Stimulated activated CD4-positive, alpha-beta T cell treated with anti-CD3 and anti-CD28 coated beads, Interleukin-4, amount 100 ng/mL, for 48 hours (primary cell): ENCODE measurements around the gene LRP2BP.

ENCODE experiments used
- DNase-seq, 2 donors: peaks; one replicate each; pipeline ENCODE4 v3.0.0-alpha.2; 2020; ENCODE audit warnings: low read depth in 2 of 2

The LRP2BP gene

DNA sequence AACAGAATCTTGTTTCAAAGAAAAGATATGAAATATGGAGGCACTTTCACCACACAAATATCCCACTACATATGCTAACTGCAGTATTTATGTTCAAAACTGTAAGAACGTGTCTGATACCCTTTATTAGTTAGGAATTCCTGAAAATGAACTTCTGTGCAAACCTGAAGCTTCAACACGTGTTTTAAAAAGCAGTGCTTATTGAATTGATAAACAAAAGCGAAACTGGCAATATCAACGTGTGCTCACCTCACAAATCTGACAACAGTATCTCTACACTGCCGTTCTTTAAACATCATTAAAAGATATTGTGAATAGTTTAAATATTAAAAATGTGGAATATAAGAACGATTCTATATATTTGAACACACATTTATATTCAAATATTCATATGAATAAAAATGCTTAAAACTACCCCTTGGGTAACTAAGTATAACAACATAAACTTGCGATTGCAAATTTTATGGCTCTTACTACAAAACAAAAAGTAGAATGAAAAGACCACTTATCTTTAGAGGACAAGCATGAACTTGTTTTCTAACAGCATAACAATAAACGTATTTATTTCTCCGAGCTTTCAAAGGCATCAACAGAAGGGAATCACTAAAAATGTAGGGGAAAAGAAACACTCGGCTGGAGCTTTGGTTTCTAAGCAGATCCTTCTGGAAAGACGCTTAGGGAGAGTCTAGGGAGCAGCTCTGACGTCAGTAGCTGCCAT is at the start of gene LRP2BP:
Gene LRP2BP (minus strand): TSS at position 687 of the 718 bp plus-strand sequence. CDS start 17,738 bp downstream, outside the sequence.
- DNase-seq: no peak

DNA sequence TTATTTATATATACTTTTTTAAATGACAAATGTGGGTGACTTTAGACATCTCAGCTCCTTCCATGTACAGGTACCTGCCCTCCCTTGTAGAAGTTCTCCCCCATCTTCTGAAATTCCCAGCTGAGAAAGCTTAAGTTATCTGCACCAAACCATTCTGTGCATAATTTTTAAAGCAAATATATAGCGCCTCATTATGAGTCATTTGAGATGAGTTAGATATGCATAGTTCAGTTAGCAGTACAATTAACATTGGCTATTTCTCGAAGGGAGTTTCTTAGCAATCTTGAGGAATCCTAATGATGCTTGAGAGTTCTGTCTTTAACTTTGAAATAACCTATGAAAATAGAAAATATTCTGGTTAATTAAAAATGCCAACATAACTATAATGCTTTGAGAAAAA is 49.5 kb upstream of the LRP2BP start:
- DNase-seq: no peak

DNA sequence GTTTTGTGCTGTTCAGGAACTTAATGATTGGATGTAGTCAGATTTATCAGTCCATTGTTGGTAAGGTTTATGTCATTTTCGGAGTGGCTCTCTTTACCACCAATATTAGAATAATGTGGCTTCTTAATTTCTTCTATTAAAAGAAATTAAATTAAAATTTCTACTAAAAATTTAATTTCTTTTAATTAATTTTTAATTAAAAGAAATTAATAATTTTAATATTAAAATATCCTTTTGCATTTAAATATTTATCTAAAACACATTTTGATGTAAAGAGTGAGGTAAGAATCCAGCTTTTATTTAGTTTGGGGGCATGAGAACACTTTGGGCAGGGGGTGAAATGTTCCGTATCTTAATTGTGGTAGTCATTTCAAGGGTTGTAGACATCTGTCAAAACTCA is 45.8 kb upstream of the LRP2BP start:
- no peak for DNase-seq

DNA sequence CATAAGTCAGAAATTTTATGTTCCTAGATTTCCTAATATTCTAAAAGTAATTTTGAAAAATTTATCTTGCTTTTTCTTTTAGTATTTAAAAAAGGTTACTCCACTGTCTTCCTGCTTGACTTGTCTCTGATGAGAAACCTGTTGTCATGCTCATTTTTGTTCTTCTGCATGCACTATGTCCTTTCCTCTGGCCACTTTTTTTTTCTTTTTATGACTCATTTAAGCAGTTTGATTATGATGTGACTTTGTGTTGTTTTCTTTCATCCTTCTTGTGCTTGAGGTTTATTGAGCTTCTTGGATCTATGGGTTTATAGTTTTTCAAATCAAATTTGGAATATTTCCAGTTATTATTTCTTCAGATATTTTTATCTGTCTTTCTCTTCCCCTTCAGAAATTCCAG is 42.1 kb upstream of the LRP2BP start:
- no peak for DNase-seq

DNA sequence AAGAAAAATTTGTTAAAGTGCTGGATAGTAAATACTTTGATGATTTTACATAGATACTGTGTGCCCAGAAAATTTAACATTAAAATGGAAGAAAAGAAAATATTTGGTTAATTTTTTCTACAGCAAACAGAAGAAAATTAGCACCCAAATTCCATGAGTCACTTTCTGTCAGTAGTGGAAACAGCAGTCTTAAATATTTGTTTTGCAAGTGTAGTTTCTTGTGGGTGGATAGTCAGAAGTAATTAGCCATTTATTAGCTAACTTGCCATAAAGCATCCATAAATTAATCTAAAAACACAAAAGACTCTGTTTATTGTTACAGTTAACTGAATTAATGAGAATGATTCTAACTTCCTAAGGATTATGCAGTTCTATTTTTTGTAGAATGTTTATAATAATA is 39.7 kb upstream of the LRP2BP start:
- DNase-seq: no peak

DNA sequence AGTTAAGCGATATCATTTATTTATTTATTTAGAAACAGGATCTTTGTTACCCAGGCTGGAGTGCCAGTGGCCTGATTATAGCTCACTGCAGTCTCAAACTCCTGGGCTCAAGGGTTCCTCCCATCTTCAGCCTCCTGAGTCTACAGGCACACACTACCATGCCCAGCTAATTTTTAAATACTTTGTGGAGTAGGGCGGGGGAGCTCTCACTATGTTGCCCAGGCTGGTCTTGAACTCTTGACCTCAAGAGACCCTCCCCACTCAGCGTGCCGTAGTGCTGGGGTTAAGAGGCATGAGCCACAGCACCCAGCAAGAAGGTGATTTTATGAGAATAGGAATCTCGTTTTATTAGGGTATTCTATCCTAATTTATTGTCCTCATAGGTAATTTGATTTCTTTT is 33.9 kb upstream of the LRP2BP start:
- no peak for DNase-seq

DNA sequence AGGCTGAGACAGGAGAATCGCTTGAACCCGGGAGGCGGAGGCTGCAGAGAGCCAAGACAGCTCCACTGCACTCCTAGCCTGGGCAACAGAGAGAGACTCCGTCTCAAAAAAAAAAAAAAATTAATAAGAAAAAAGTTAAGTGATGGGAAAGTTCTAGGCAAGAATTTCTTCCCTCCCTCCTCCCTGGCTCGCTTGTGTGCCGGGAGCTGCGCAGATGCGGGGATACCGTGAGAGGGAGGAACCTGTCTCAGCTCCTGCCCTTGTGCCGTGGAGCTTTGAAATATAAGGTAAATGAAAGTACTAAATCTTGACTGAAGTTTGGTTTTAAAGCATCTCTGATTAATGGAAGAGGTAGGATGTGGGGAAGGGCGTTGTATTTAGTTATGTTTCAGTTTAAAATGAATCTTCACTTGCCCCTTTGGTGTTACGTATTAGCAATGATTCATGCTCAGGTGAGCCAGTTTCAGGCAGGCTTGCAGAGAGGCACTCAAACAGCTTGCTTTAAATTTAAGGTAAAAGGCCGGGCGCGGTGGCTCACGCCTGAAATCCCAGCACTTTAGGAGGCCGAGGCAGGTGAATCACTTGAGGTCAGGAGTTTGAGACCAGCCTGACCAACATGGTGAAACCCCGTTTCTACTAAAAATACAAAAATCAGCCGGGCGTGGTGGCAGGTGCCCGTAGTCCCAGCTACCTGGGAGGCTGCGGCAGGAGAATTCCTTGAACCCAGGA is 31.4 kb upstream of the LRP2BP start:
- DNase-seq: no peak

DNA sequence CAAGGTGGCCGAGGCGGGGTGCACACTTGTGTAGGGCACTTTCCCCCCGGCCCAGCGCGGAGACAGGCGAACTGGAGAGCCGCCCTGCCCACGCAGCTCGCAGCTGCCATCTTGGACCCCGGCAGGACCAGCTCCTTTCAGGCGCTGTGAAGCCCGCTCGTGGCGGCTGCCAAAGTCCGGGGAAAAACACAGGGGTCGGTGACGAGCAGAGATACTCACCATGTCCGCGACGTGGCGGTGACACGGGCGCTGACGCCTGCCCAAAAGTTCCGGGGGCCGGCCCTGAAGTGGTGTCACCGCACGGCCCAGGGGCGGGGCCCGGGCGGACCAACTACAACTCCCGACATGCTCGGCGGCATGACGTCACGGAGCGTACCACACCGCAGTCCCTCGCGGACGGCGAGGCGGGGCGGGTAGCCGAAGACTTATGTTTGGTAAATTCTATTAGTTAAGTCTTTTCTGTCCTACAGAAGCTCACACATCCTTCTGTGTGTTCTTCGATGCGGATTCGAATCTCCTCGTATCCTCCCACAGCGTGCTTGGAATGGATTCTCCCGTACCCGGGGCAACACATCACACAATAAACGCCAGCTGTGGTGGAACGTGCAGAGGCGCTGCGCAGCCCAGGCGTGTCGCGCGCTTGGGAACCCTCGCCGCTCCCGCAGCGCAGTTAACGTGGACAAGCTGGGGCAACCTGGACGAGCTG is 30.1 kb upstream of the LRP2BP start, which contains the start of gene UFSP2:
Gene UFSP2 (minus strand): TSS at position 318 of the 706 bp plus-strand sequence. CDS start 96 bp downstream, at position 222.
- DNase-seq: peak; percentile 76 to 77

DNA sequence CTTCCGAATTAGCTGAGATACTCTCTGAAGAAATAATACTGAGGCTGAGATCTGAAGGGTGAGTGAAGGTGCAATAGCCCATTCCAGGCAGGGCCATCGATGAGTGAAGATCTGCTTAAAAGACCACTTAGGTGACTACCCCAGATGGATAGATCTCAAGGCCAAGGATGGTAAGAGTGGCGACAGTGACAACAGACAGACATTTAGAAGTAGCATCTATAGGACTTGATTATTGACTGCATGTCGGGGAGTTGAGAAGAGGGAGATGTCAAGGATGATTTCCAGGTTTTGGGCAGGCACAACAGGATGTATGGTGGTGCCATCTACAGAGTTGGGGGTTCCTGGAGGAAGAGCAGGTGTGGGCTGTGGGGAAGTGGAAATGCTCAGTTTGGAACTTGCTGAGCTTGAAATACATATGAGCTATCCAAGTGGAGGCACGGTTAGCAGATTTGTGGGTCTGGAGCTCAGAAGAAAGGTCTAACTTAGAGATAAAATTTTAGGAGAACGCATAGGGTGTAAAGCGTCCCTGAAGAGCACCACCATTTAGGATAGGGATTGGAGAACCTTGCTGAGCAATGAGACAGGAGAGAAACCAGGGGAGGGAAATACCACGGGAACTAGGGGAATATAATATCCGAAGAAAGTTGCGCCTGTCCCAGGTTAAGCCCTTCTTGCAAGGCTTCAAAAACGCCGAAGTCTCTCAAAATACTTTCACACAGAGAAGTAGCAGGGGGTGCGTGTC is 29.4 kb upstream of the LRP2BP start:
- no peak for DNase-seq

DNA sequence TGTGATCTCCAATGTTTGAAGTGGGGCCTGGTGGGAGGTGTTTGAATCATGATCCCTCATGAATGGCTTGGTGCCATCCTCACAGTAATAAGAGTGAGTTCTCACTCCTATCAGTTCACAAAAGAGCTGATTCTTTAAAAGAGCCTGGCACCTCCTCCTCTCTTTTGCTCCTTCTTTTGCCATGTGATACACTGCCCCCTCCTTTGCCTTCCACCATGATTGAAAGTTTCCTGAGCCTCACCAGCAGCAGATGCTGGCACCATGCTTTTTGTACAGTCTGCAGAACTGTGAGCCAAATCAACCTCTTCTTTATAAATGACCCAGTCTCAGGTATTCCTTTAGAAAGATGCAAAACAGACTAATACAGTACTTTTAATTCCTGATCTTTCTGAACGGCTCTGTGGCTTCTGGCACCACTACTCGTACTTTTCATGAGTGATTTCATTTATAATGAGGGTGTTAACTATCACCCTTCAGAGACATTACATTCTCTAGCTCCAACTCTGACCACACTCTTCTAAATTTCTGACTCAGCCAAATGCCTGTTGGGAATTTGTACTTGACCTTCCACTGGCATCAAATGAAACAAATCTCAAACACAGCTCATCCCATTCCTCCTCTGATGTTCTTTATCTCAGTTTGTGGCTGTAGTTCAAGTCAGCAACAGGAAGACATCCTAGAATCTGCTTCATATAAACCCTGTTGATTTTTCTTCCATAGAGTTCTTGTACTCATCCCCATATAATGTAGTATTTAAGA is 25.8 kb upstream of the LRP2BP start:
- no peak for DNase-seq

DNA sequence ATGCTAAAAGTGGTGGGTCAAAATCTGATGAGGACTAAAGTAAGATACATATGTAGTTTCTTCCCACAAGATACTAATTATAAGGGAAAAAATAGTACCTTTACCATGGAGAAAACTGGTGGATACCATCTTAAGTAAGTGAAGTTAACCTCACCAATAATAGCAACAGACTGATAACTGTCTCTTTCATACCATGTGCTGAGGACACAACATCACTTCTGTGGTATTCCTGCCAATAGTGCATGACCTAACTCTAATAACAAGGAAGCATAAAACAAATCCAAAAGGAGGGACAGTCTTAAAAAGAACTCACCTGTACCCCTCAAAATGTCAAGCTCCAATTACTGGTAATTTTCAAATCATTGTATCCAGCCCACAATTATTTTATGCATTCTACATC is 21.2 kb upstream of the LRP2BP start:
- no peak for DNase-seq

DNA sequence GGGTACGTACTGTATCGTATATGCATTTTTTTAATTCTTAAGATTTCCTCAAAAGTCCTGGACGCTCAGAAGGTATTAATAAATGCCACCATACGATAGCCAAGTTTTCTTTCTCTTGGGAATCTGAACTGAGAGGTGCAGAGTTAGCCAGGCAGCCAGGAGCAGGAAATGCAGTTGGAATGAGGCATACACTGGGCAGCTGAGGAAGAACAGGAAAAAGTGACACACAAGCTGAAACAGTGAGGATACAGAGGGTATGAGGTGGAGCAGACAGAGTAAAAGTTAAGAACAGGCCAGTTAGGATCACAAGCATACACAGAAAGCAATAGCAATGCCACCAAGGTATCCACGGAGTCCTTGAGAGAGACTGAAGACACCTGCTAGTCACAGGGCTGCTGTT is 16.7 kb upstream of the LRP2BP start:
- no peak for DNase-seq

DNA sequence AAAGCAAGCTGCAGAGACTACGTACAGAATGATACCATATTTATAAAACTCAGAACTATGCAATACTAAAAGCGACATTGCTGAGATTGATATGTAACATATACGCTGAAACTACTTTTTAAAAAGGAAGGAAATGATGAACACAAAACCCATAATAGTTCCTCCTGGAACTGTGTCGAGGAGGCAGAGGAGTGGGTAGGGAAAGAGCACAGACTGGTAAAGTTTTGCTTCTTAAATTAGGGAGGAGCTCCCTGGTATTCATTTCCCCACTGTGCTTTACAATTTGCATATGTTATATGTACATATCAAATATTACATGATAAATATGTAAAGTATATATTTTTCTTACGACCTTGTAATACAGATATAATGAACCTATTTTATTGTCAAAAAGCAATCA is 16.1 kb upstream of the LRP2BP start:
- no peak for DNase-seq

DNA sequence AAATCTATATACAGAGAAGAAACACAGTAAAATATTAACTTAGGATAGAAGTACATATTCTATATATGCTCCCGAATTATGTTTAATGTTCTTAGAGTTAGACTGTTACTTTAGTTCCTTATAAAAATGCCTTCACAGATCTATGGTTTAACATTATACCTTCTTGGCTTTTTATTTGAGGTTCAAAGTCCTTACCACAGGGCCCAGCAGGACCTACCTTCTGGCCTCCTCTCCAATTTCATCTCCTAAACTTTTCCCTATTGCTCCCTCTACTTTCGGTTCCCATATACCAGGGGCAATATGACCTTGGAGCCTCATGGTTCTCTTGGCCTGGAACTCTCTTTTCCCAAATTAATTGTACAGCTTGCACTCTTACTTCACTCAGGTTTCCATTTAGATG is 12.7 kb upstream of the LRP2BP start:
- no peak for DNase-seq

DNA sequence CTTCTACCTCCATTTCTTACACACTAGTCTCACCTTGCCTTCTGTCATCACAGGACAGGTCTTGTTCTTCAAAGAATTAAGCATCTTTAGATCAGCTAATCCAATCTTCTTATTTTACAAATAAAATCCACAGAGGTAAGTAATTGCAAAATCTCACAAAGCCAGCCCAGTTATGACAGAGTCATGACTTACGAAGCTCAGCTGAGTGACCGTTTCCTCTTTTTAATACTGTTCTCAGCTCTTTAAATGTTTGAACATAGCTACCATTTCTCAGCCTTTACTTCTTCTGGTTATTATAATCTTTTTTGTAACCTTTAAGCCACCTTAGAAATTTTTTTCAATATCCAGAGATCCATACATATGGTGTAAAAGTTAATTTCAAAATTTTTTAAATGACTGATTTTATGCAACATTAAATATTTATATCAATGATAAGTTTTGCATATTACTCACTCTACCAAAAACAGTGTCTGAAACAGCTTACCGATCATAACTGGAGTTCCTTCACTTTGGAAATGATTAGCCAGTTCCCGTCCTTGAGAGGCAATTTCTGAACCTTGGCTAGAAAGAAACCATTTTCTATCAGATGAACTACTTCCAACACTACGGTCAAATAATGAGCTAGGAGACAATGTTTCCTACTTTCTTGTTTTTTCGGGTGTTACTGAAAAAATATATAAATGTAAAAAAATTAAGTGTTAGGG is 9.7 kb upstream of the LRP2BP start:
- no peak for DNase-seq

DNA sequence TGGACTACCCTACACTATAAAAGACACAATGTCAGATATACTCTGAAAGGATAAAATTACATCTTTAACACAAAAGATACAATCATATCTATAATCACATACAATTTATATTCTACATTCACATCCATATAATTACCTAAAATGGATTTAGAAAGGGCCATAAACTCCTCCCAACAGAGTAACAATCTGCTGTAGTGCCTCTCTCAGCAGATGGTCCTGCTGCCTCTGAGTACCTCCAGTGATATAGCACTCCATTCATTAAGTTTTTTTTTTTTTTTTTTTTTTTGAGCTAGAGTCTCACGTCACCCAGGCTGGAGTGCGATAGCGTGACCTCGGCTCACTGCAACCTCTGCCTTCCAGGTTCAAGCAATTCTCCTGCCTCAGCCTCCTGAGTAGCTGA is 8.3 kb upstream of the LRP2BP start:
- DNase-seq: no peak

DNA sequence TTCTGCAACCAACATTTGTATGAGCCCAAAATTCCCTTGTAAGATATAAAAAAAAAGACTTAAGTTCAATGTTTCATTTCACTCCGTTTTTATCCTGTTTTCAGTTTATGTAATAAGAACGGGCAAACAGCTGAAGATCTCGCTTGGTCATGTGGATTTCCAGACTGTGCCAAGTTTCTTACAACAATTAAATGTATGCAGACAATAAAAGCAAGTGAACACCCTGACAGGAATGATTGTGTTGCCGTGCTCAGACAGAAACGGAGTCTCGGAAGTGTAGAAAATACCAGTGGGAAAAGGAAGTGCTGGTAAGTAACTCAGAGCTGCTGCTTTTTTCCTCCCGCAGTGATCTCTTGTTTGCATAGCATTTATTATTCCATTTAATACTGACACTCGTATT is 3.7 kb upstream of the LRP2BP start:
- no peak for DNase-seq

DNA sequence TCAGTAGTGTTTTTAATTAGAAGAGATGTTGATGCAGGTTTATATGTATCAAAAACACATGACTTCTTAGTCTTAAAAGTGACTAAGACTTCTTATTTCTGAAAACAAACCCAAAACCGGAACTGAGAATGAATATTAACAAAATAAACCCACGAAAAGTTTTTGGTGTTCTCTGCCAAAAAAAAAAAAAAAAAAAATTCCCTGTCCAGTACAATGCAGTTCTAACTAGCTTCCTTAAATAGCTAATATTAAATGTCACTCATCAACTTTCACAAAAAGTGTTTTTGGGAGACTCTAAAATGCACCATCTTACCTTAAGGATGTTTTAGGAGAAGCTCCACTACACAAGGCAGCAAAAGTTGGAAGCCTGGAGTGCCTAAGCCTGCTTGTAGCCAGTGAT is 2.9 kb upstream of the LRP2BP start:
- no peak for DNase-seq

DNA sequence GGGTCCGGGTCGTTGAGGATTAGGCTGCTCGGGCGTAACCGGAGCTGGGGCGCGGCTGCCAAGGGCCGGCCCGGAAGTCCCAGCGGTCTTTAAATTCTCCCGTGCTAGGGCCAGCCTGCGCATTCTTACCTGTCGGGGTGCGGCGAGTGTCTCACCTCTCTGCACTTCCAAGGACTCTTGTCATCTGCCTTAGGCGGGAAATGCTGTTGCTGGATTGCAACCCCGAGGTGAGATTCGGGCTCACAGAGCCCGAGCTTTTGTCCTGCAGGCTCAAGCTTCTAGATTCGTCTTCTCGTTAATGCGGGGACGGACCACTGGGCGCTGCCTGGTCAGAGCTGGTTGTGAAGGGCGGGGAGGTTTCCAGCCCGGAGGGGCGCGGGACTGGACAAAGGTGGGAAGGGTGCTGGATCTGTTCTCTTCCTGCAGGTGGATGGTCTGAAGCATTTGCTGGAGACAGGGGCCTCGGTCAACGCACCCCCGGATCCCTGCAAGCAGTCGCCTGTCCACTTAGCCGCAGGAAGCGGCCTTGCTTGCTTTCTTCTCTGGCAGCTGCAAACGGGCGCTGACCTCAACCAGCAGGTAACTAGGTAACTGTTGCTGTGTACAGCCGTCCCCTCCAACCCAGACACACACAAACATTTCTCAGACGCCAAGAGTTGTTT is 1.1 kb upstream of the LRP2BP start, which contains the start of gene ANKRD37:
Gene ANKRD37 (plus strand): TSS at position 118 of the 662 bp plus-strand sequence. CDS start 83 bp downstream, at position 201.
- no peak for DNase-seq
